HG03439 (cell line): ENCODE results near the gene HOXD9.

Experiments used
- ATAC-seq: cut with Tn5 transposase; IDR thresholded peaks from one replicate; pipeline ENCODE4 v1.9.1; 2021; ENCODE audit warnings: mild to moderate bottlenecking, moderate library complexity; ENCODE audit not compliant: unreplicated experiment

The HOXD9 gene

DNA sequence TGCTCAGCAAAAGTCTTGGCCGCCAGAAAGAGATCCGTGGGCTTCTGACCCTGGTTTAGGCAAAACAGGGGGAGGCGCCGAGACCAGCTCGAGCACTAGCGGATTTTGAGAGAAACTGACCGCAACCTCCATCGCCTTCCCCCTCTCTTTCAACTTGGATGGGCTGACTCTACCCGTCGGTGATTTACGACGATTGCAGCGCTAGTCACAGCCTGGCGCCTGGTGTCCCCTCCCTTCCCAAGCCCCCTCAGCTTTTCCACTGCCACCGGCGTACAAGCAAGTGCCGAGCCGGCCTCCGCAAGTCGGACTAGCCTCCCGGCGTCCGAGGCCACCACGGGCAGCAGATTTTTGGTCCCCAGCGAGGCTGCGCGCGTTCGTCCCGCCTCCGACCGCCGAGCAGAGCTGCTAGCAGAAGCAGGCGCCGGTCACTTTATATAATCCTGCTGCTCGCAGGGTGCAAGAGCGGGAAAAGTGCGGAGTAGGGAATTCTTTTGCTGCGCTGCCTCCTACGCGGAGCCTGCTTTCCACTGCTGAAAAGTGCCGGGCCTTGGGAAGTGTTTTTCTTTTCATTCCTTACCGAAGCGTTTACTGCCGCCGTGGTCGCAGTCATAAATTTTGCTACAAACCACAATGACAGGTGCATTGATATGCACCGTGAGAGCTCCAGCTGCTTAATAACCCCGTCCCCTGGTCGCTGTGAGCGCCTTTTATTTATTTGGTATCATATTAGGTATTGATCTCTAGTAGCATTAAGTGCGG, 42.3 kb downstream of the HOXD9 start:
- ATAC-seq: no peak

DNA sequence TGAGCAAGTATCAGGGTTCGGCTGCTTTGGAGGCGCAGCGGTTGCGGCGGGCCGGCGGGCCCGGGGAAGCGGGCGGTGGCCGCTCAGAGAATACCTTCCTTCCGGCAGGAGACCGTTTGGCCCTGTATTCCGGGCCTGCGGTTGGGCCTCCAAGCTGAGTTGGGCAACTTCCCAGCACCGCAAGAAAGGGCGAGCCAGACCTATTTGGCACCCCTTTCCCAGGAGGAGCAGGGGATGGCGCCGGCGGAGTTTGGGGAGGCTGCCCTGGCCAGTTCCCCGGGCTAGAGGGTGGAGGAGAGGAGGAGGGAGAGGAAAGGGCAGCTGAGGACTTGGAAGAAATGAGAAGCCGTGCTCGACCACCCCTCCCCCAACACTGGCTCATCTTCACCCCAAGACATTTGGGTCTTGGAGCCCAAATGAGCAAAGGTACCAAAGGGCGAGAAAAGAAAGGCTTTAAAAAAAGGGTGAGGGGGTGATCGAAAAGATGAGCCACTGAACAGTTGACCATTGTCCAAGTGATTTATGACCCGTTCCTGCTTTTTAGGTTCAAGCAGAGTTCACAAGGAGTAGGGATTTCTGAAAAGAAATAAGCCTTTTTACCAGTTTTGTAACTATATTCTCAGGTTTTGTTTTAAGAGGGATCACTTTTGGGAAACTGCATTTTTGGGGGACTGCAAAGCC, 43.0 kb downstream of the HOXD9 start:
- no peak for ATAC-seq

DNA sequence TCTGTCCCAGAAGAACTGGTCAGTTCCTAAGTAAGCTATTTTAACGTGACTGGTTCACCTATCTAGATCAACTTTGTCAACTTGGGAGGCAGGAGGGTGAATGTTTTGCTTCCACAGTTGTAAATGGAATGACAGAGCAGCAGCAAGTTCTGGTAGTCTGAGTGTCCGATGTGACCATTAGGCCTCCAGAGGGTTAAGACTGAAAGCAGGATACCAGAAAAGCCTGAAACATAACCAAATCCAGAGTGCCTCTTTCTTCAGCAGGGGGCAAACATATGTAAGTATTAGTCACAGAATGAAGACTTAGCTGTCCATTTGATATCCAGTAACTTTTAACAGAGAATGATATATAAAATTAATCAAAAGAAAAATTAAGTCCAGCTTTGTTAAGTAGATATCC, 43.8 kb downstream of the HOXD9 start:
- ATAC-seq: no peak

DNA sequence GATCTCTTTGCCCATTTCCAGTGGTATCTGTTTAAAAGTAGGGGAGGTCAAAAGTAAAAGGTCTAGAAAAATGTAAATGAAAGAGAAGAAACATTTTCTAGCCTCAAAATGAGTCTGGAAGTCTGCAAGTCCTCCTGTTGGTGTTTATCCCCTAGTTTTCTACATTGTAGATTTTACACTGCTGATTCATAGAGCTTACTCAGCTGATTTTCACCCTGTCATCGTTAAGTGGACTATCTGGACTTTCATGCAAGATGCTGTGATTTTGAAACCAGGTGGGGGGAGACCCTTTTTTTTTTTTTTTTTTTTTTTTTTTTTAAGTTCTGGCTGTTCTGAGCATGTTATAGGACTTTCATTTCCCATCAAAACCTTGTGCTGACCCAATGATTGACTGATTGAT, 44.9 kb downstream of the HOXD9 start:
- no peak for ATAC-seq

DNA sequence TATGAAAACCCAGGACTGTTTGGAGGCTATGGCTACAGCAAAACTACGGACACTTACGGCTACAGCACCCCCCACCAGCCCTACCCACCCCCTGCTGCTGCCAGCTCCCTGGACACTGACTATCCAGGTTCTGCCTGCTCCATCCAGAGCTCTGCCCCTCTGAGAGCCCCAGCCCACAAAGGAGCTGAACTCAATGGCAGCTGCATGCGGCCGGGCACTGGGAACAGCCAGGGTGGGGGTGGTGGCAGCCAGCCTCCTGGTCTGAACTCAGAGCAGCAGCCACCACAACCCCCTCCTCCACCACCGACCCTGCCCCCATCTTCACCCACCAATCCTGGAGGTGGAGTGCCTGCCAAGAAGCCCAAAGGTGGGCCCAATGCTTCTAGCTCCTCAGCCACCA, 46.7 kb downstream of the HOXD9 start:
- ATAC-seq: no peak

DNA sequence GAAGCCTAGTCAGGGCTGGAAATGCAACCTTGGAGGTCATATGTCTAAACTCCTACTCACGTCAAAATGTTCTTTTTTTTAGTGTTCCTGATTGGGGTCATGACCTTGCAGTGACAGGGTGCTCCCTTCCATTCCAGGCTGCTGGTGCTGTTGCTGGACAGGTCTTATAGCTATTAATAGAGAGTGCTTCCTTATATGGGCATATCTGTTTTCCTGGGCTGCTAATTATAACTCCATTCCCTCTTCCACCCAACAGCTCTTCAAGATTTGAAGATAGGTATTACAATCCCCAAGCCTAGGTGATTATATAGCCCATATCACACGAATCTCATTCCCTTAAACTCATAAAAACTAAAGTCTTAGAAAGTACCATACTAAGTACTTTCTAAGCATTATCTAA, 47.2 kb downstream of the HOXD9 start:
- ATAC-seq: no peak

DNA sequence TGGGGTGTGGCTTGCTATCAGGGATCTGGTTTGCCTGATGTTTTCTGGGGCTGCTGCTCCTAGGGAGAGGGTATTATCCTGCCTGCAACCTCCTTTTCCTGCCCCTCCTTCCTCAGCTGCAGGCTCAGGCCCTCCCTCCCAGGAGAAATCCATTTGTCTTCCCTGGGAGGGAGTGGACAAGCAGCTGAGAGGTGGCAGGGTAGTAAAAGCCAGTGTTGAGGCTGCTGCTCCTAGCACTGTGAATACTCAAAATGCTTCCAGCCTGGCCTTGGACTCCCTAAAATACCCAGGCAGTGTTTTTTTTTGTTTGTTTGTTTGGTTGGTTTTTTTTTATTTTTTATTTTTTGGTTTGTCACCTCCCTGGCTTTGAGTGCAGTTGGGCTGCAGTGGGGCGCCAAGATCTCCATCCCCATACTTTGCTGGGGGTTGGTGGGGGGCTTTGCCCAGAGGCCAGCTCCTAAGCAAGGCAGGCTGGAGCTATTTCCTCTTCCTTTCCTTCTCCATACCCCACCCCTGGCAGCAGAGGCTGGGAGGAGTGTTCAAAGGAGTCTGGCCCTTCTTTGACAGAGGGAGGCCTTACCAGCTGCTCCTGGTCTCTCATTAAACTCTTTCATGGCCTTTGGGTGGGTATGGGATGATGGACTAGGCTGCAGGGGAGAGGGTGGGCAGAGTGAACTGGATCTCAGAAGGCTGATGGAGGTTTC, 48.2 kb downstream of the HOXD9 start:
- ATAC-seq: no peak

DNA sequence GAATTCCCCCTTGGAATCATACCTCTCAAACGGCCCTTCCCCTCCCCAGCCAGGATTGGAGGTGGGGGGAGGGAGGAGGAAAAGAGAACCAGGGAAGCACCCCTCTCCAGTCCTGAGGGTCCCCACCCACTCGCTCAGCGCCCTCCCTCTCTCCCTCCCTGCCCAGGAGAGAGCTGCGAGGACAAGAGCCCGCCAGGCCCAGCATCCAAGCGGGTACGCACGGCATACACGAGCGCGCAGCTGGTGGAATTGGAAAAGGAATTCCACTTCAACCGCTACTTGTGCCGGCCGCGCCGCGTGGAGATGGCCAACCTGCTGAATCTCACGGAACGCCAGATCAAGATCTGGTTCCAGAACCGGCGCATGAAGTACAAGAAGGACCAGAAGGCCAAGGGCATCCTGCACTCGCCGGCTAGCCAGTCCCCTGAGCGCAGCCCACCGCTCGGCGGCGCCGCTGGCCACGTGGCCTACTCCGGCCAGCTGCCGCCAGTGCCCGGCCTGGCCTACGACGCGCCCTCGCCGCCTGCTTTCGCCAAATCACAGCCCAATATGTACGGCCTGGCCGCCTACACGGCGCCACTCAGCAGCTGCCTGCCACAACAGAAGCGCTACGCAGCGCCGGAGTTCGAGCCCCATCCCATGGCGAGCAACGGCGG, 49.0 kb downstream of the HOXD9 start:
- no peak for ATAC-seq

DNA sequence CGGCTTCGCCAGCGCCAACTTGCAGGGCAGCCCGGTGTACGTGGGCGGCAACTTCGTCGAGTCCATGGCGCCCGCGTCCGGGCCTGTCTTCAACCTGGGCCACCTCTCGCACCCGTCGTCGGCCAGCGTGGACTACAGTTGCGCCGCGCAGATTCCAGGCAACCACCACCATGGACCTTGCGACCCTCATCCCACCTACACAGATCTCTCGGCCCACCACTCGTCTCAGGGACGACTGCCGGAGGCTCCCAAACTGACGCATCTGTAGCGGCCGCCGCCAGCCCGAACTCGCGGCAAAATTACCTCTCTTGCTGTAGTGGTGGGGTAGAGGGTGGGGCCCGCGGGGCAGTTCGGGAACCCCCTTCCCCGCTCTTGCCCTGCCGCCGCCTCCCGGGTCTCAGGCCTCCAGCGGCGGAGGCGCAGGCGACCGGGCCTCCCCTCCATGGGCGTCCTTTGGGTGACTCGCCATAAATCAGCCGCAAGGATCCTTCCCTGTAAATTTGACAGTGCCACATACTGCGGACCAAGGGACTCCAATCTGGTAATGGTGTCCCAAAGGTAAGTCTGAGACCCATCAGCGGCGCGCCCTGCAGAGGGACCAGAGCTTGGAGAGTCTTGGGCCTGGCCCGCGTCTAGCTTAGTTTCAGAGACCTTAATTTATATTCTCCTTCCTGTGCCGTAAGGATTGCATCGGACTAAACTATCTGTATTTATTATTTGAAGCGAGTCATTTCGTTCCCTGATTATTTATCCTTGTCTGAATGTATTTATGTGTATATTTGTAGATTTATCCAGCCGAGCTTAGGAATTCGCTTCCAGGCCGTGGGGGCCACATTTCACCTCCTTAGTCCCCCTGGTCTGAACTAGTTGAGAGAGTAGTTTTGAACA, 49.7 kb downstream of the HOXD9 start:
- ATAC-seq: no peak

DNA sequence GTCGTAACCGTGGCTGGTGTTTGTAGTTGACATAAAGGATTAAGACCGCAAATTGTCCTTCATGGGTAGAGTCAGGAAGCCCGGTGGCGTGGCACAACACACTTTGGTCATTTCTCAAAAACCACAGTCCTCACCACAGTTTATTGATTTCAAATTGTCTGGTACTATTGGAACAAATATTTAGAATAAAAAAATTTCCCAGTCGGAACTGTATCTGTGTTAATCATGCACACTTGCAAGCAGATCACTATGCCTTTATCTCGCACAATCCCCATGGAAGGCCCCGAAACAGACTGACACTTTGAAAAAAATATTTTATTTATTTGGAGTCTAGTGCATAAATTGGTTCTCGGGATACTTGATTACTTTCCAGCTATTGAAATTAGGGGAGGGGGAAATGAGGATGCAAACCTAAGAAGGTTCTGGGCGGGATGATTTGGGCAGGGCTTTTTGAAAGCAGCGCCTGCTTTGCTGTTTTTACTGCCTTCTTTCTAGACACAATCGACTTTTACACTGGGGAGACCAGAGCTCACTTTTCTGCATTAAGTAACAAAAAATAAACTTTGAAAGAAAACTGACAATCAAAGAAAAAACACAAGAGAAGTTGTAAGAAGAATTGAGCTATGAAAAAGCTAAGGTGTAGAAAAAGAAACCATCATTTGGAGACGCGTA, 50.5 kb downstream of the HOXD9 start:
- no peak for ATAC-seq

DNA sequence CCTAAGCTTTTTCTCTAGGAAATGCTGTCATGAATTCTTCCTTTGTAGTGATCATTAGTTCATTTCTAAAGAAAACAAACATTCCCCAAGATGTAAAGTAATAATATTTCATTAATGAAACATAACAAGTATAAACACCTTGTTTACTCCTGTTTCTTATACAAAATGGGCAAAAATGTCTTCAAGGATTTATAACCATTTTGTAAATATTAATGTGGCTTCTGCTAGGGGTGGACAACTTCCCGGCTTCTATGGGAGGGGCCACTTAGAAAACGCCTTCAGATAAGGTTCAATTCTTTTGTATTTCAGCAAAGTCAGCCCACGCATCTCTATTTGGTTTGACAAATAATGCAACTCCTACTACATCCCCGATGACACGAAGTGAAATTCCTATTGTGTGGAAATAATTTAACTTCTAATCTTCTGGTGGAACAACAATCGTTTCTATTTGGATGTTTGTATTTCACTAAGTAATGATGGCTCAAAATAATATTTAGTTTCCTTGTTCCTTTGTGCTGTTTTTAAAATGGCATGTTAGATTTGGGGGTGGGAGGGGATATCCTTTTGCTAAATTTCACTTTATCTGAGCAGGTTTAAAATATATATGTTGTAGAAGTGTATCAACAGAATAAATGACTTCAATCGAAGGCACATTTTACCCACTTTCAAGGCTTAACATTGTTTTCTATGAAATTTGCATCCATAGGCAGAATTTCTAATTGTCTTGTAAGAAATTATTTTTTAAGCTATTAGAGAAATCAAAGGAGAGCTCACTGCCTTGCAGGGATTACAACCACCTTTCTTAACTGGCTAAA, 51.3 kb downstream of the HOXD9 start:
- ATAC-seq: no peak

DNA sequence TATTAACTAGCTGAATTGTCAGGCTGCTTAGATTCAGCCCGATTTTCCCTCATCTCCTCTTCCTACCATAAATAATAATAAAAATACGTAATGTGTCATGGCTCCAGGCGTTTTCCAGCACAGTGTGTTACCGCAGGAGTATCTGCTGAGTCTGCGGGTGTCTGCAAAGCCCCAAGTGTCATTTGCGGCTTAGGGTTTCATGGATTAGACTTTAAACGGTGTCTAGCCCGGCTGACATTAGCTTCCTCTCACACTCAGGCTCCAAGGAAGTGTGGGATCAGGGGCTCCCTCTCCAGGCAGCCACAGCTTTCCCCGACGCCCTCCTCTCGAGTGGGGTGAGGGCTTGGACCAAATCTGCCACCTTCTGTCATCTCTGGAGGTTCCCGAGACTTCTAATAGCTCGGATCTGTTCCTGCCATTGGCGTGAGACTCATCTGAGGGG, 51.9 kb downstream of the HOXD9 start:
- no peak for ATAC-seq
